NCI-H2196 treated with DMSO at 0.1 percent for 48 hours (cell line): ENCODE measurements around the gene TGM5.
"Not testable (repeated sequence)": the region's sequence is repeated elsewhere in the genome, so short reads cannot be mapped to it uniquely, and the experiment has no call there.

Source experiments
- DNase-seq: peaks from one replicate; lab custom pipeline; 2025; ENCODE audit not compliant: unreplicated experiment; lab: John Stamatoyannopoulos, UW

The TGM5 gene

GRCh38 chr15:43198556-43198955 lies 68.2 kb downstream of the TGM5 start:
- not testable (repeated sequence) for DNase-seq

- DNase-seq, result not testable (repeated sequence)
These were observed 69.0 kb downstream of the TGM5 start for GRCh38 chr15:43197773-43198172.

- DNase-seq, result no peak
These were observed 69.8 kb downstream of the TGM5 start for GRCh38 chr15:43196760-43197548.

- DNase-seq, result no peak
These were observed 71.9 kb downstream of the TGM5 start for GRCh38 chr15:43194795-43195194.

GRCh38 chr15:43193710-43194109 lies 73.0 kb downstream of the TGM5 start:
- no peak for DNase-seq

- DNase-seq, result no peak
These were observed 76.5 kb downstream of the TGM5 start for GRCh38 chr15:43190178-43190577.

GRCh38 chr15:43189296-43189695 lies 77.4 kb downstream of the TGM5 start:
- no peak for DNase-seq

GRCh38 chr15:43187544-43188155 lies 79.1 kb downstream of the TGM5 start:
- DNase-seq, result no peak

- DNase-seq, result no peak
These were observed 80.8 kb downstream of the TGM5 start for GRCh38 chr15:43186003-43186353.

GRCh38 chr15:43185157-43186002 lies 81.3 kb downstream of the TGM5 start, which contains the start of gene CCNDBP1:
TSS of gene CCNDBP1 (plus strand) at chr15:43185403. CDS start at chr15:43185499, 96 bp downstream.
- DNase-seq, result peak; percentile 64

GRCh38 chr15:43184407-43185124 lies 82.2 kb downstream of the TGM5 start:
- DNase-seq, result no peak

GRCh38 chr15:43183270-43183669 lies 83.5 kb downstream of the TGM5 start:
- DNase-seq, result no peak
